ENCODE measurements around the gene NEXN.
"Not testable (repeated sequence)": the region's sequence is repeated elsewhere in the genome, so short reads cannot be mapped to it uniquely, and the experiment has no call there.

NEXN gene

DNA sequence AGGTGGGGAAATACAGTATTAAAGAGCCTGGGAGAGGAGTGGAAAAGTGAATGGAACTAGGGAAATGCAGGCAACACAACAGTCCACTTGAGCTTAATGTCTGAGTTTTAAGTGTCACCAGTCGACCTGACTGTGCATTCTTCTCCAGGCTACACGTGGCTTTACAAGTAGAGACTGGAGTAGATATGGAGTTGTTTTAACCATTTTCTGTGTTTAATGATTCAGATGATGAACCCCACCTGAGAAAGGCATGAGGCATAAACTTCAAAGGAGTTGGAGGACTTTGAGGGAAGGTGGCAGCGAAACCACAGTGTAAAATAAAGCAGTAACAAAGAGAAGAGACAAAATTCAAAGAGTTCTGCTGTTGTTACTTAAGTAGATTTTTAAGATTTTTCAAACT lies 77.9 kb downstream of the NEXN start:
- no peak for DNase-seq (ENCODE audit: low spot score)

- no peak for DNase-seq (ENCODE audit: low spot score)
These were observed 81.8 kb downstream of the NEXN start for GRCh38 chr1:77970192-77970591.

DNA sequence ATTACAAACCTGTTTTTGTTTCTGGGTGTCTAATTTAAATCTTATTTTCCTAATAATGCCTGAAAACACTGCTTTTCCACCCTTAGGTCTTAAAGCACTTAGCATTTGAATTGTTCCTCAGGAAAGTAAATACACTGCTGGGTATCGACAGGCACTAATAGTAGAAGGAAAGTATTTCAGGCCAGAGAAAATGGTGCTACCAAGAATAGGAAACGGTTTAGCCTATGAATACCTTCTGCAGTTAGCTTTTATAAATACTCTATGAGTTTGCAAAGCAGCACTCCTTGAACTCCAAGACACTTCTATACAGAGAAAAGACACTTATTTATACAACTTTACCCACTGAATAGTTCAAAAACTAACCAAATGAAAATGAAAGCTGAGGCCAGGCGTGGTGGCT lies 83.7 kb downstream of the NEXN start:
- no peak for DNase-seq (ENCODE audit: low spot score)

- DNase-seq (ENCODE audit: low spot score): no peak
These were observed 87.0 kb downstream of the NEXN start for GRCh38 chr1:77975386-77975785.

DNA sequence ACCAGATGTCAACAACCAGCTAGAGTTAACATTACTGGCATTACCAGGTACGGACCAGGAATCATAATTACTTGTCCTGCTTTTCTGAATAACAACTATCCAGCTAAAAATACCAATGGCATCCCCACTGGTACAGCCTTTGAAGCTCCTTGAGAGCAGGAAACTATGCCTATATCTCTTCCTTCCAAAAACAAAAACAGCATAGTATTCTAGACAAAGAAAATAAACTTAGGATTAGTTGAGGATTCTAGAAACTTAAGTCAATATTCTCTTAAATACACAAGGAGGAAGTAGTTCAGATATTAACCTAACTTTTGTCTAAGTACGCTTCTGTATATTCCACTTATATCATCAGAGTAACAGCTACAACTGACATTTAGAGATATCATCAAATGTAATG lies 87.5 kb downstream of the NEXN start:
- no peak for DNase-seq (ENCODE audit: low spot score)

GRCh38 chr1:77976433-77977076 lies 88.1 kb downstream of the NEXN start:
- DNase-seq (ENCODE audit: low spot score): no peak

- no peak for DNase-seq (ENCODE audit: low spot score)
These were observed 89.5 kb downstream of the NEXN start for GRCh38 chr1:77977989-77978292.

DNA sequence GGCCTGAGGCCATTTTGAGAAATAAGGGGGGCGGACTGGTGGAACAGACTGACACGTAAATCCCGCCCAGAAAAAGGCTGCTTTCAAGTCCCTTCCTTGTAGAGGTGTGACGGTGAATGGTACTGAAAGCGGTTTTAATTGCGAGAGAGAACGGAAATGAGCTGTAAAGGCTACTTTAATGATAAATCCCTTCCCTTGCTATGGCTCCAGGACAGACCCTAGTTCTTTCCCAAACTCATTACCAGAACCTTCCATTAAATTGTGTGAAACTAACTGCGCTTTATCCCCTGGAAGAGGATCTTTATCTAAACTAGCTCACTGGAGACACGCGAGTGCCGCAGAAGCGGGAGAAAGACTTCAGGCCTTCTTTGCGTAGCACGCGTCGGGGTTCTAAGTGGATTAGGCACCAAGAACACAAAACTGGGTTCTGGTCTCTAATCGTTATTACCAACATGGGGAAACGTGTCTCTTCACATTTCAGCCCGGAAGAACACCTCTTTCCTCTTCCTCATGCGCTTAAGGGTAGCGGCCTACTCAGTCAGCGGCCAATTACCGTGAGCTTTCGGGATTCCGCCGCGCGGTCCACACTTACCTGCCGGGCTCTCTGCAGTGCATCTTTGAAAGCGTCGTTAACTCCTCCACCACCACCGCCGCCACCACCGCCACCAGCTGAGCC lies 90.0 kb downstream of the NEXN start:
- DNase-seq (ENCODE audit: low spot score): peak; percentile 84

- peak; percentile 98 for DNase-seq (ENCODE audit: low spot score)
These were observed 90.8 kb downstream of the NEXN start, which contains the start of gene FUBP1 for GRCh38 chr1:77978969-77979876. Gene FUBP1 (minus strand): TSS chr1:77979072. CDS start chr1:77979004, 68 bp downstream.

GRCh38 chr1:77983352-77983996 lies 95.0 kb downstream of the NEXN start:
- DNase-seq (ENCODE audit: low spot score): not testable (repeated sequence)

- DNase-seq (ENCODE audit: low spot score): no peak
These were observed 95.6 kb downstream of the NEXN start for GRCh38 chr1:77983997-77984355.

DNA sequence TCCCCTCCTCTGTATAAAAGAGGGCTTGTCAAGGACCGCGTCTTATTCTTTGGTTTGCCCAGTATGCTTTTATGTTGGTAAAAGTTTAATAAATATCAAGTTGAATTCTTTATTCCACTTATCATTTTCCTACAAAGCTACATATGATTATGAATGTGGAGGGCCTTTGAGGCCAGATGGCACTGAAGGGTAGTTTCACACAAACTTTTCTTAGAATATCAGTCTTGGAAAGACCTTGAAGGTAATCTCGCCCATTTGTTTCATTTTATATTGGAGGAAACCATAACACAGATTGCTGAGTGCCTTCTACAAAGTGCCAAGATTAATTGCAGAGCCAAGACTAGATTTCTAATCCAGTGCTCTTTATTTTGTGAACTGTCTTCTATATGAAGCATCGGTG lies 96.2 kb downstream of the NEXN start:
- no peak for DNase-seq (ENCODE audit: low spot score)

GRCh38 chr1:77986810-77987209 lies 98.4 kb downstream of the NEXN start:
- DNase-seq (ENCODE audit: low spot score): no peak

DNA sequence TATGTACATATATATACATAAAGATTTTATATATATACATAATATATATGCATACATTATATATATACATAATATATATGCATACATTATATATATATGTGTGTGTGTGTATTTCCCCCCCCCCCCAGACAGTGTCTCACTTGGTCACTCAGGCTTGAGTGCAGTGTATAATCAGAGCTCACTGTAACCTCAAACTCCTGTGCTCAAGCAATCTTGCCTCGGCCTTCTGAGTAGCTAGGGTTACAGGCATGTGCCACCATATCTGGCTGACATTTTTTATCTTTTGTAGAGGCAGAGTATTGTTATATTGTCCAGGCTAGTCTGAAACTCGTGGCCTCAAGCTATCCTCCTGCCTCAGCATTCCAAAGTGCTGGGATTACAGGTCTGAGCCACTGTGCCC lies 99.5 kb downstream of the NEXN start:
- no peak for DNase-seq (ENCODE audit: low spot score)

- DNase-seq (ENCODE audit: low spot score): no peak
These were observed 101.3 kb downstream of the NEXN start for GRCh38 chr1:77989744-77990143.

DNA sequence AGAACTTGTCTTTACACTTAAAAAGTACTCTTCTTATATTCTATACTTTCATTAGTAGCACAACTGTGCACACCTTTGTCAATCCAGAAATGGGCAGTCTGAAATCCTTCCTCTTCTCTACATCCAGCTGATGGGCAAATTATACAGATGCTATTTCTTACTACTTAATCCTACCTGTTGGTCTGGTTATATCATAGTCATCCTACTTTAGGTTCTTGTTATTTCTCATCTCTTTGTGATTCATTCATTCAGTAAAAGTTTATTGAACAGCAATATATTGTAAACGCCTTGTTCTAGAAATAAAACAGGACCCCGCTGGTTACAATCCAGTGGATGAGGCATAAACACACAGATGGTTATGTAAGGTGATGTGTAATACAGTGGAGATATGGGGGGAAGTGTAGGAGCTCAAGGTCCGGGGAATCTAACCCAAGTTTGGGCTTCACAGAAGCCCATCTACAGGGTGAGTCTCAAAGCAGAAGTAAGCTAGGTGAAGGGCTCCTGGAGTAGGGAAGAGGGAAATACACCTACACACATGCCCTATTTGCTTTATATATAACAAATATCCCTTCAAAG lies 102.3 kb downstream of the NEXN start:
- DNase-seq (ENCODE audit: low spot score): no peak

DNA sequence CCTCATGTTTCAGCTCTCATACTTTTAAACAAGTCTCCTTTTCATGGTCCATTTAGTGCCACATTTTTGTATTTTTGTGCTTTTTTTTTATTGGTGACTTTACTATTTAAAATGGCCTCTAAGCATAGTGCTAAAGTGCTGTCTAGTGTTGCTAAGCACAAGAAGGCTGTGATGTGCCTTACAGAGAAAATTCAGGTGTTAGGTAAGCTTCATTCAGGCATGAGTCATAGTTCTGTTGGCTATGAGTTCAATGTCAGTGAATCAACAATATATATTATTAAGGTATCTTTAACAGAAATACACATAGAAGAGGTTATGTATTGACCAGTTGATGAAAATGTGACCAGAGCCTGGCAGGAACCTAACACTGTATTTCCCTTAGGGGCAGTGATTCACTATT lies 103.2 kb downstream of the NEXN start:
- DNase-seq (ENCODE audit: low spot score): no peak

Measured in cerebellar cortex (tissue), 1 donor.